Measurements from ENCODE around the gene THSD4.

THSD4 gene

GRCh38 chr15:71813723-71814470 lies 698.6 kb downstream of the THSD4 start:
- no peaks in the 10 kb centered on the region for H3K9me2 ChIP-seq (replicated peaks; ENCODE audit: low read depth, low read length)
- no peaks in the 10 kb centered on the region for H4K20me1 ChIP-seq (ENCODE audit: insufficient read depth, low read length, poor library complexity, severe bottlenecking)
- H3K27me3 ChIP-seq (ENCODE audit: insufficient read depth, low read length, poor library complexity, severe bottlenecking) = no peaks in the 10 kb centered on the region
- no peak overlapping the region for H3K9ac ChIP-seq (ENCODE audit: low read depth, low read length, poor library complexity, severe bottlenecking)
- H3F3A ChIP-seq (ENCODE audit: low read depth) = no peaks in the 10 kb centered on the region
- H2AFZ ChIP-seq (ENCODE audit: low read length) = no peak overlapping the region
- H3K36me3 ChIP-seq (ENCODE audit: insufficient read depth, low read length) = no peaks in the 10 kb centered on the region
- H3K4me1 ChIP-seq (ENCODE audit: insufficient read depth, low read length, poor library complexity, severe bottlenecking) = no peaks in the 10 kb centered on the region
- H3K9me3 ChIP-seq (ENCODE audit: insufficient read depth, low read depth, low read length) = no peaks in the 10 kb centered on the region
- no peak overlapping the region for H3K4me2 ChIP-seq (ENCODE audit: low read depth, low read length, poor library complexity, severe bottlenecking)
- H3K4me3 ChIP-seq (ENCODE audit: low read length, poor library complexity, severe bottlenecking) = no peak overlapping the region
- H3K79me2 ChIP-seq (ENCODE audit: insufficient read depth, low read length) = no peaks in the 10 kb centered on the region
- TF ChIP-seq, protein P1, sequence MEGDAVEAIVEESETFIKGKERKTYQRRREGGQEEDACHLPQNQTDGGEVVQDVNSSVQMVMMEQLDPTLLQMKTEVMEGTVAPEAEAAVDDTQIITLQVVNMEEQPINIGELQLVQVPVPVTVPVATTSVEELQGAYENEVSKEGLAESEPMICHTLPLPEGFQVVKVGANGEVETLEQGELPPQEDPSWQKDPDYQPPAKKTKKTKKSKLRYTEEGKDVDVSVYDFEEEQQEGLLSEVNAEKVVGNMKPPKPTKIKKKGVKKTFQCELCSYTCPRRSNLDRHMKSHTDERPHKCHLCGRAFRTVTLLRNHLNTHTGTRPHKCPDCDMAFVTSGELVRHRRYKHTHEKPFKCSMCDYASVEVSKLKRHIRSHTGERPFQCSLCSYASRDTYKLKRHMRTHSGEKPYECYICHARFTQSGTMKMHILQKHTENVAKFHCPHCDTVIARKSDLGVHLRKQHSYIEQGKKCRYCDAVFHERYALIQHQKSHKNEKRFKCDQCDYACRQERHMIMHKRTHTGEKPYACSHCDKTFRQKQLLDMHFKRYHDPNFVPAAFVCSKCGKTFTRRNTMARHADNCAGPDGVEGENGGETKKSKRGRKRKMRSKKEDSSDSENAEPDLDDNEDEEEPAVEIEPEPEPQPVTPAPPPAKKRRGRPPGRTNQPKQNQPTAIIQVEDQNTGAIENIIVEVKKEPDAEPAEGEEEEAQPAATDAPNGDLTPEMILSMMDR (conservative IDR thresholded peaks at IDR 0.05; ENCODE audit: low read length) = no peak
- TF ChIP-seq EZH2phosphoT487 (IDR thresholded peaks at IDR 0.05; ENCODE audit: borderline replicate concordance) = no peak

DNA sequence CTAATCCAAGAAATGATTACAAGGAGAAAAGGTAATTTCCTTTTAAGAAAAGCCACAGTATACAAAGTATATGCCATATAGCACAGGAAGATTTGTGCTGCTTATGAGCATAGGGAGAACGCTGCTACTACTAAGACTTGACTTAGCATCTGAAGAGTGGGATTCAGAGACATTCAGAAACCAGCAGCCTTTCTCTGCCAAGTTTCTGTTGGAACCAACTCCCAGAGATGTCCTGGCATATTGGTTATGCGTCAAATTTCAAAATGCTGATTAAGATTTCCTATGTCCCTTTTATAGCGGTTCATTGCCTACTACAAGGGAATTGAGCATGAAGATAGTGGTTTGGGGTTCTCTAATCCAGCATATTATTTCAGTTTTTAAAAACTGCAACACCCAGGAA lies 700.0 kb downstream of the THSD4 start:
- H3K4me2 ChIP-seq (ENCODE audit: low read depth, low read length, poor library complexity, severe bottlenecking) = no peak overlapping the region
- no peaks in the 10 kb centered on the region for H3K4me1 ChIP-seq (ENCODE audit: insufficient read depth, low read length, poor library complexity, severe bottlenecking)
- no peaks in the 10 kb centered on the region for H4K20me1 ChIP-seq (ENCODE audit: insufficient read depth, low read length, poor library complexity, severe bottlenecking)
- no peak for TF ChIP-seq EZH2phosphoT487 (IDR thresholded peaks at IDR 0.05; ENCODE audit: borderline replicate concordance)
- TF ChIP-seq, protein P1 (conservative IDR thresholded peaks at IDR 0.05; ENCODE audit: low read length) = no peak
- no peaks in the 10 kb centered on the region for H3K9me3 ChIP-seq (ENCODE audit: insufficient read depth, low read depth, low read length)
- no peak overlapping the region for H2AFZ ChIP-seq (ENCODE audit: low read length)
- H3K9ac ChIP-seq (ENCODE audit: low read depth, low read length, poor library complexity, severe bottlenecking) = no peak overlapping the region
- no peaks in the 10 kb centered on the region for H3K27me3 ChIP-seq (ENCODE audit: insufficient read depth, low read length, poor library complexity, severe bottlenecking)
- no peaks in the 10 kb centered on the region for H3K9me2 ChIP-seq (replicated peaks; ENCODE audit: low read depth, low read length)
- H3K36me3 ChIP-seq (ENCODE audit: insufficient read depth, low read length) = no peaks in the 10 kb centered on the region
- no peaks in the 10 kb centered on the region for H3K79me2 ChIP-seq (ENCODE audit: insufficient read depth, low read length)
- no peak overlapping the region for H3K4me3 ChIP-seq (ENCODE audit: low read length, poor library complexity, severe bottlenecking)
- no peaks in the 10 kb centered on the region for H3F3A ChIP-seq (ENCODE audit: low read depth)

DNA sequence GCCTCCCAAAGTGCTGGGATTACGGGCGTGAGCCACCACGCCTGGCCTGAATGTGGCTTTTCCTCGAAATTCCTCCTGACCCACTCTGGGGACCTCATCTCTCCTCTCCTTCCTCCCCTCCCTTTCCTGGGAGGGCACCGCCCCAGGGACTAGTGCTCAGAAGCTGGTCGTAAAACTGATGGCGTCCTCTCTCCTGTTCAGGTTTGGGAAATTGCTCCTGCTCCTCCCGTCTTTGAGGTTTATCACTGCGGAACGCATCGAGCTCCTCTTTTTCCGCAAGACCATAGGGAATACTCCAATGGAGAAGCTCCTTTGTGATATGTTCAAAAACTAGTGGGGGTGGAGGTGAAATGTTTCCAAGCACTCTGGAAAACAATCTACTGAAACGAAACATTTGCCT lies 702.1 kb downstream of the THSD4 start:
- no peaks in the 10 kb centered on the region for H3K79me2 ChIP-seq (ENCODE audit: insufficient read depth, low read length)
- no peaks in the 10 kb centered on the region for H3K9me2 ChIP-seq (replicated peaks; ENCODE audit: low read depth, low read length)
- H3K4me3 ChIP-seq (ENCODE audit: low read length, poor library complexity, severe bottlenecking) = no peak overlapping the region
- TF ChIP-seq, protein P1 (conservative IDR thresholded peaks at IDR 0.05; ENCODE audit: low read length) = no peak
- TF ChIP-seq EZH2phosphoT487 (IDR thresholded peaks at IDR 0.05; ENCODE audit: borderline replicate concordance) = no peak
- H3K9ac ChIP-seq (ENCODE audit: low read depth, low read length, poor library complexity, severe bottlenecking) = no peak overlapping the region
- H3K4me2 ChIP-seq (ENCODE audit: low read depth, low read length, poor library complexity, severe bottlenecking) = no peak overlapping the region
- peaks cover 7% of the 10 kb centered on the region; the same call in 1 of the 2 replicates for H3K9me3 ChIP-seq (ENCODE audit: insufficient read depth, low read depth, low read length)
- no peak overlapping the region for H2AFZ ChIP-seq (ENCODE audit: low read length)
- no peaks in the 10 kb centered on the region for H3F3A ChIP-seq (ENCODE audit: low read depth)
- H3K27me3 ChIP-seq (ENCODE audit: insufficient read depth, low read length, poor library complexity, severe bottlenecking) = no peaks in the 10 kb centered on the region
- H4K20me1 ChIP-seq (ENCODE audit: insufficient read depth, low read length, poor library complexity, severe bottlenecking) = no peaks in the 10 kb centered on the region
- H3K36me3 ChIP-seq (ENCODE audit: insufficient read depth, low read length) = no peaks in the 10 kb centered on the region
- H3K4me1 ChIP-seq (ENCODE audit: insufficient read depth, low read length, poor library complexity, severe bottlenecking) = no peaks in the 10 kb centered on the region

Data from Loucy (cell line).